Mesenchymal stem cell (in vitro differentiated cells and primary cell): ENCODE measurements around the gene ORAI2.
"Not testable (repeated sequence)": the region's sequence is repeated elsewhere in the genome, so short reads cannot be mapped to it uniquely, and the experiment has no call there.

ENCODE experiments used
- DNase-seq: peaks from one replicate; pipeline ENCODE4 v3.0.0-alpha.2; 2013
- H2AFZ ChIP-seq: one replicate; pipeline ENCODE4 v1.6.1; 2013; ENCODE audit warnings: low read depth, mild to moderate bottlenecking, control low read depth, inconsistent platforms, low read length, moderate library complexity
- H2AK5ac ChIP-seq: 2 replicates; pipeline ENCODE4 v1.6.1; 2013; ENCODE audit warnings: low read length, moderate library complexity, mild to moderate bottlenecking, inconsistent platforms; ENCODE audit not compliant: severe bottlenecking
- H2BK120ac ChIP-seq: one replicate; pipeline ENCODE4 v1.6.1; 2013; ENCODE audit warnings: low read depth, mild to moderate bottlenecking, inconsistent platforms, low read length, moderate library complexity
- H2BK12ac ChIP-seq, 2 experiments: one replicate each; pipeline ENCODE4 v1.6.1; 2013; ENCODE audit warnings: inconsistent platforms in 2 of 2, low read length in 2 of 2, mild to moderate bottlenecking in 2 of 2, moderate library complexity in 2 of 2, control low read depth in 1 of 2
- H2BK15ac ChIP-seq: one replicate; pipeline ENCODE4 v1.6.1; 2013; ENCODE audit warnings: mild to moderate bottlenecking, low read depth, inconsistent platforms; ENCODE audit not compliant: poor library complexity, severe bottlenecking
- H2BK5ac ChIP-seq: 2 replicates; pipeline ENCODE4 v1.6.1; 2013; ENCODE audit warnings: low read depth, mild to moderate bottlenecking, low read length, control low read depth, inconsistent platforms; ENCODE audit not compliant: poor library complexity, severe bottlenecking
- H3K14ac ChIP-seq, 2 experiments: one replicate each; pipeline ENCODE4 v1.6.1; 2013; ENCODE audit warnings: inconsistent platforms in 2 of 2, low read length in 2 of 2, control low read depth in 1 of 2, mild to moderate bottlenecking in 1 of 2, moderate library complexity in 1 of 2
- H3K18ac ChIP-seq, 2 experiments: one replicate each; pipeline ENCODE4 v1.6.1; 2013; ENCODE audit warnings: inconsistent platforms in 2 of 2, low read length in 2 of 2, control low read depth in 1 of 2, low read depth in 1 of 2, mild to moderate bottlenecking in 1 of 2
- H3K23ac ChIP-seq, 2 experiments: one replicate each; pipeline ENCODE4 v1.6.1; 2013; ENCODE audit warnings: inconsistent platforms in 2 of 2, low read length in 2 of 2, mild to moderate bottlenecking in 2 of 2, moderate library complexity in 2 of 2, control low read depth in 1 of 2
- H3K27ac ChIP-seq: 2 replicates; pipeline ENCODE4 v1.5.1; 2013; ENCODE audit warnings: mild to moderate bottlenecking, moderate library complexity, low read length, control low read depth, inconsistent platforms; ENCODE audit not compliant: poor library complexity, severe bottlenecking
- H3K27me3 ChIP-seq, 2 experiments: 2 replicates each; pipeline versions ENCODE4 v1.6.1 to v1.7.0; 2013; ENCODE audit warnings: low read length in 2 of 2, mild to moderate bottlenecking in 2 of 2, moderate library complexity in 2 of 2, control low read depth in 1 of 2, inconsistent platforms in 1 of 2; ENCODE audit not compliant: control insufficient read depth in 1 of 2, insufficient read depth in 1 of 2
- H3K36me3 ChIP-seq, 2 experiments: 2 replicates each; pipeline versions ENCODE4 v1.6.1 to v1.7.0; 2013; ENCODE audit warnings: low read length in 2 of 2, control low read depth in 1 of 2, inconsistent platforms in 1 of 2, low read depth in 1 of 2, mild to moderate bottlenecking in 1 of 2; ENCODE audit not compliant: insufficient read depth in 2 of 2, control insufficient read depth in 1 of 2
- H3K4ac ChIP-seq, 2 experiments: one replicate each; pipeline ENCODE4 v1.6.1; 2013; ENCODE audit warnings: inconsistent platforms in 2 of 2, low read length in 2 of 2, mild to moderate bottlenecking in 2 of 2, moderate library complexity in 2 of 2, control low read depth in 1 of 2, low read depth in 1 of 2
- H3K4me1 ChIP-seq: 2 replicates; pipeline ENCODE4 v1.6.1; 2013; ENCODE audit warnings: low read depth, low read length, control low read depth; ENCODE audit not compliant: control insufficient read depth, insufficient read depth
- H3K4me2 ChIP-seq: 2 replicates; pipeline ENCODE4 v1.6.1; 2013; ENCODE audit warnings: low read length, mild to moderate bottlenecking, inconsistent platforms; ENCODE audit not compliant: poor library complexity, severe bottlenecking
- H3K4me3 ChIP-seq, 2 experiments: 2 replicates each; pipeline versions ENCODE4 v1.5.1 to v1.7.0; 2013; ENCODE audit warnings: low read length in 2 of 2, mild to moderate bottlenecking in 2 of 2, control low read depth in 1 of 2, low read depth in 1 of 2; ENCODE audit not compliant: insufficient read depth in 1 of 2
- H3K79me1 ChIP-seq: replicated peaks from 2 replicates; pipeline ENCODE4 v1.6.1; 2013; ENCODE audit warnings: mild to moderate bottlenecking, control low read depth, low read length, inconsistent platforms; ENCODE audit not compliant: poor library complexity, severe bottlenecking
- H3K9ac ChIP-seq: 2 replicates; pipeline ENCODE4 v1.7.0; 2013; ENCODE audit warnings: mild to moderate bottlenecking, low read length, moderate library complexity
- H3K9me3 ChIP-seq: 2 replicates; pipeline ENCODE4 v1.7.0; 2013; ENCODE audit warnings: mild to moderate bottlenecking, low read length; ENCODE audit not compliant: control insufficient read depth
- H4K8ac ChIP-seq: one replicate; pipeline ENCODE4 v1.6.1; 2013; ENCODE audit warnings: inconsistent platforms, mild to moderate bottlenecking, low read length, moderate library complexity
- H4K91ac ChIP-seq: one replicate; pipeline ENCODE4 v1.6.1; 2013; ENCODE audit warnings: mild to moderate bottlenecking, low read length, inconsistent platforms
- WGBS: methylation state at CpG from one replicate; pipeline ENCODE4 v1.1.7; 2013; ENCODE audit warnings: mixed read lengths; 5-methylcytosine and 5-hydroxymethylcytosine counted together

ORAI2 gene

GRCh38 chr7:102472126-102473041 is 39.0 kb downstream of the ORAI2 start:
- H3K36me3 ChIP-seq: peaks cover 26 to 61% of the 10 kb centered on the region in 2 experiments
- H2BK12ac ChIP-seq: no peak overlapping the region
- H2AK5ac ChIP-seq: no peak overlapping the region
- no peak for DNase-seq
- WGBS: 89% methylated on average over 23 of the region's 31 CpGs
- H3K27ac ChIP-seq: no peak overlapping the region
- H3K9me3 ChIP-seq: no peaks in the 10 kb centered on the region
- no peak overlapping the region for H3K23ac ChIP-seq
- H3K14ac ChIP-seq: no peak overlapping the region
- no peak overlapping the region for H3K9ac ChIP-seq
- H2BK15ac ChIP-seq: no peak overlapping the region
- H4K8ac ChIP-seq: no peak overlapping the region
- no peak overlapping the region for H3K4me2 ChIP-seq
- no peak overlapping the region for H2AFZ ChIP-seq
- no peak overlapping the region for H4K91ac ChIP-seq
- H3K4ac ChIP-seq: no peak overlapping the region
- H3K4me3 ChIP-seq: no peak overlapping the region
- H2BK120ac ChIP-seq: no peak overlapping the region
- no peak overlapping the region for H3K18ac ChIP-seq
- H3K4me1 ChIP-seq: peaks cover 22% of the 10 kb centered on the region
- no peak overlapping the region for H2BK5ac ChIP-seq
- H3K79me1 ChIP-seq: peaks cover 18% of the 10 kb centered on the region
- no peaks in the 10 kb centered on the region for H3K27me3 ChIP-seq

GRCh38 chr7:102473271-102473991 is 40.1 kb downstream of the ORAI2 start:
- H3K27ac ChIP-seq: no peak overlapping the region
- H2AFZ ChIP-seq: no peak overlapping the region
- no peak overlapping the region for H2BK15ac ChIP-seq
- no peak overlapping the region for H2BK5ac ChIP-seq
- H4K8ac ChIP-seq: no peak overlapping the region
- peaks cover 14% of the 10 kb centered on the region for H3K79me1 ChIP-seq
- no peaks in the 10 kb centered on the region for H3K27me3 ChIP-seq
- H3K18ac ChIP-seq: no peak overlapping the region
- 94% methylated on average over 18 of the region's 23 CpGs for WGBS
- no peak overlapping the region for H2BK120ac ChIP-seq
- H3K4me2 ChIP-seq: no peak overlapping the region
- H3K4me3 ChIP-seq: no peak overlapping the region
- no peak overlapping the region for H3K23ac ChIP-seq
- peaks cover 17% of the 10 kb centered on the region for H3K4me1 ChIP-seq
- no peak overlapping the region for H2AK5ac ChIP-seq
- no peak overlapping the region for H4K91ac ChIP-seq
- peaks cover 24 to 51% of the 10 kb centered on the region in 2 experiments for H3K36me3 ChIP-seq
- no peak overlapping the region for H3K4ac ChIP-seq
- no peaks in the 10 kb centered on the region for H3K9me3 ChIP-seq
- no peak for DNase-seq
- no peak overlapping the region for H2BK12ac ChIP-seq
- no peak overlapping the region for H3K14ac ChIP-seq
- H3K9ac ChIP-seq: no peak overlapping the region

- Histone ChIP-seq H3K36me3 (peaks cover 23 to 44% of the 10 kb centered on the region in 2 experiments), H3K79me1 (peaks cover 14% of the 10 kb centered on the region), H3K4me1 (peaks cover 11% of the 10 kb centered on the region)
- not testable (repeated sequence) for H2AFZ ChIP-seq, H3K4me3 ChIP-seq, H3K27ac ChIP-seq, H3K27me3 ChIP-seq, H4K8ac ChIP-seq, H2BK15ac ChIP-seq, DNase-seq, H2BK120ac ChIP-seq, H4K91ac ChIP-seq, H2BK5ac ChIP-seq, H3K9me3 ChIP-seq, H3K23ac ChIP-seq, H3K14ac ChIP-seq, H2AK5ac ChIP-seq, H2BK12ac ChIP-seq, H3K18ac ChIP-seq, H3K4ac ChIP-seq, H3K4me2 ChIP-seq, H3K9ac ChIP-seq
- WGBS: no CpG with 5 or more reads among the region's 14 CpGs
These were observed 40.7 kb downstream of the ORAI2 start for GRCh38 chr7:102474116-102474515.

GRCh38 chr7:102474736-102475435 is 41.5 kb downstream of the ORAI2 start:
- not testable (repeated sequence) for H3K9me3 ChIP-seq, H3K27me3 ChIP-seq, H3K4ac ChIP-seq, H3K27ac ChIP-seq, DNase-seq, H4K91ac ChIP-seq, H3K79me1 ChIP-seq, H2AK5ac ChIP-seq, H2BK120ac ChIP-seq, H4K8ac ChIP-seq, H2AFZ ChIP-seq, H2BK15ac ChIP-seq, H2BK12ac ChIP-seq, H3K18ac ChIP-seq, H2BK5ac ChIP-seq, H3K4me2 ChIP-seq, H3K9ac ChIP-seq, H3K23ac ChIP-seq, H3K4me3 ChIP-seq, H3K14ac ChIP-seq
- peaks cover 11% of the 10 kb centered on the region for H3K4me1 ChIP-seq
- WGBS: no CpG with 5 or more reads among the region's 19 CpGs
- H3K36me3 ChIP-seq: peaks cover 17 to 36% of the 10 kb centered on the region in 2 experiments
